H54 (cell line): ENCODE measurements around the gene PRTG.
A peak's percentile ranks its signal among the peaks of the same experiment; 100 is the strongest.

Experiments used
- DNase-seq: peaks from one replicate; pipeline ENCODE4 v3.0.0; 2011; ENCODE audit warnings: low spot score, mixed read lengths; ENCODE audit not compliant: insufficient read length
- FAIRE-seq: peaks from 3 replicates; lab custom pipeline; 2011; peaks lifted over from hg19 to GRCh38; lab: Jason Lieb, UNC
- POLR2A ChIP-seq: IDR thresholded peaks from 2 replicates; pipeline ENCODE4 v1.6.1; 2011; ENCODE audit warnings: low read depth, mild to moderate bottlenecking, low read length

Gene PRTG

GRCh38 chr15:55660153-55660552 lies 82.8 kb downstream of the PRTG start:
- TF ChIP-seq POLR2A = no peak
- no peak for DNase-seq
- FAIRE-seq = no peak

- no peak for DNase-seq
- FAIRE-seq = no peak
- TF ChIP-seq POLR2A = no peak
These were observed 83.5 kb downstream of the PRTG start for GRCh38 chr15:55659481-55659880.

GRCh38 chr15:55658886-55659285 lies 84.1 kb downstream of the PRTG start:
- DNase-seq (no peak), FAIRE-seq (no peak)
- no peak for TF ChIP-seq POLR2A

GRCh38 chr15:55654561-55655031 lies 88.4 kb downstream of the PRTG start:
- FAIRE-seq (no peak), DNase-seq (no peak)
- no peak for TF ChIP-seq POLR2A

GRCh38 chr15:55652909-55653495 lies 90.0 kb downstream of the PRTG start:
- DNase-seq (no peak), FAIRE-seq (no peak)
- no peak for TF ChIP-seq POLR2A

- TF ChIP-seq POLR2A = no peak
- FAIRE-seq (no peak), DNase-seq (no peak)
These were observed 90.6 kb downstream of the PRTG start for GRCh38 chr15:55652359-55652758.

- FAIRE-seq (peak; percentile 30), DNase-seq (peak; percentile 11)
- TF ChIP-seq POLR2A = no peak
These were observed 93.9 kb downstream of the PRTG start for GRCh38 chr15:55649058-55649423.

GRCh38 chr15:55638764-55639163 lies 104.2 kb downstream of the PRTG start:
- no peak for TF ChIP-seq POLR2A
- DNase-seq (no peak), FAIRE-seq (no peak)

GRCh38 chr15:55637086-55637485 lies 105.9 kb downstream of the PRTG start:
- FAIRE-seq (no peak), DNase-seq (no peak)
- TF ChIP-seq POLR2A = no peak

GRCh38 chr15:55633731-55634130 lies 109.2 kb downstream of the PRTG start:
- FAIRE-seq (no peak), DNase-seq (no peak)
- no peak for TF ChIP-seq POLR2A

- DNase-seq (no peak), FAIRE-seq (no peak)
- TF ChIP-seq POLR2A = no peak
These were observed 110.5 kb downstream of the PRTG start for GRCh38 chr15:55632434-55632833.

- FAIRE-seq (no peak), DNase-seq (no peak)
- no peak for TF ChIP-seq POLR2A
These were observed 112.1 kb downstream of the PRTG start for GRCh38 chr15:55630858-55631257.

GRCh38 chr15:55628369-55628730 lies 114.6 kb downstream of the PRTG start:
- FAIRE-seq (no peak), DNase-seq (no peak)
- no peak for TF ChIP-seq POLR2A

- TF ChIP-seq POLR2A = no peak
- DNase-seq (peak; percentile 46), FAIRE-seq (peak; percentile 70)
These were observed 115.1 kb downstream of the PRTG start for GRCh38 chr15:55627730-55628368.

- FAIRE-seq (no peak), DNase-seq (no peak)
- TF ChIP-seq POLR2A = no peak
These were observed 123.2 kb downstream of the PRTG start for GRCh38 chr15:55619783-55620182.
